HG02870 (cell line): Measurements from ENCODE around the gene FAM177B.
A peak's percentile ranks its signal among the peaks of the same experiment; 100 is the strongest.
"Not testable (repeated sequence)": the region's sequence is repeated elsewhere in the genome, so short reads cannot be mapped to it uniquely, and the experiment has no call there.

Experiments used
- ATAC-seq: cut with Tn5 transposase; IDR thresholded peaks from one replicate; pipeline ENCODE4 v1.9.1; 2021; ENCODE audit warnings: mild to moderate bottlenecking, moderate library complexity; ENCODE audit not compliant: unreplicated experiment

Gene FAM177B

GRCh38 chr1:222739465-222739864 lies 2.5 kb downstream of the FAM177B start:
- no peak for ATAC-seq

DNA sequence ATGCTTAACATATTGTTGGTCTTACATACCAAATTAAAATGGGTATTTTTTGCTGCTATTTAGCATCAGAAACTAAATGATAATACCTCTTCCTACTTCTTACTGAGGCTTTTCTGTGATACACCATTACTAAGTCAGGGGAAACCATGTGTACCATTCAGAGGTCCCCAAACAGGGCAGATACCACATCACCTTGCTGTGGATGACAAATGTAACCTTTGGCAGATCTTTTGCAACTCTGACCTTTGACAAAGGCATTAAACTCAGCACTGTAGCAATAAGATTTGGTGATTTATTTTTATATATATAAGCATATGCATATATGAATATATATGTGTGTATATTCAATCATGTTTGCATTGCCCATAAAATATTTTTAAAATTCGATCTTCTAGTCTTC lies 2.9 kb downstream of the FAM177B start:
- ATAC-seq, result no peak

DNA sequence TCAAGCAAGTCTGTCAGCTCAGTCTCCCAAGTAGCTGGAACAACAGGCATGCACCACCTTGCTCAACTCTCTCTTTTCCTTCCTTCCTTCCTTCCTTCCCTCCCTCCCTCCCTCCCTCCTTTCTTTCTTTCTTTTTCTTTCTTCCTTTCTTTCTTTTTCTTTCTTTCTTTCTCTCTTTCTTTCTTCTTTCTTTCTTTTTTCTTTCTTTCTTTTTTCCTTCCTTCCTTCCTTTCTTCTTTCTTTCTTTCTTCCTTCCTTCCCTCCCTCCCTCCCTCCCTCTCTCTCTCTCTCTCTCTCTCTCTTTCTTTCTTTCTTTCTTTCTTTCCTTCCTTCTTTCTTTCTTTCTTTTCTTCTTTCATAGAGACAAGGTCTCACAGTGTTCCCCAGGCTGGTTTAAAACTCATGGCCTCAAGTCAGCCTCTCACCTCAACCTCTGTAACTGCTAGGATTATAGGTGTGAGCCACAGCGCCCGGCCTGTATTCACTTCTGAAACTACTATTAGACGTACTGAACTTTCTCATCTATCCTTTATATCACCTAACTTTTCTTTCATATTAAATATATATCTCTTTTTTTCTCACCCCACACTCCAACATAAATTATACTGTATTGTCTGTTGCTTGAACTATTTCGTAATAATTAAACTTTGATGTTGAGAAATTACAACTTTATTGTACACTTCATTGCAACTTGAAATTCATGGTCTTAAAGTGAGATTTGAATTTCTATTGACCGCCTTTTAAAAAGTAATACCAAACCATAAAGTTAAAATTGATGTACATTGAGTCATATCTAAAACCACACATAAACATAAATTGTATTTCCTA lies 4.8 kb downstream of the FAM177B start:
- ATAC-seq, result not testable (repeated sequence)

- ATAC-seq, result no peak
Observed at GRCh38 chr1:222749927-222750326, 12.9 kb downstream of the FAM177B start.

- peak; percentile 94 for ATAC-seq
Observed at GRCh38 chr1:222750651-222751050, 13.6 kb downstream of the FAM177B start.

DNA sequence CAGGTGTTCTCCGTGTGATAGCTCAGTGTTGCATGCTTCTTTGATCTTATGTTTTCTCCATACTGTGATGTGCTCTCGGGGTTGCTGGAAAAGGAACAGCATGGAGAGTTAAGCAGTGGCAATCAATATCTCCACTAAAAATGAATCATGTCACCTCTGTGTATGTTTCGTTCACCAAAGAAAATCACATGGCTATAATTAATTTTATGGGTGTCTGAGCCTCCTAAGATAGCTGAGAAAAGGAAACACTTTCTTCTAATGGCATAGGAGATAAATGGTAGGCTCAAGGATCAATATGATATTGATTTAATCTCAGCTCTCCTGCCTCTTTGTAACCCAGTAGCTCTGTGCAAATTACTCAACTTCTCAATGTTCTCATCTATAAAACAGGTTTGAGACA lies 14.3 kb downstream of the FAM177B start:
- ATAC-seq, result no peak

- no peak for ATAC-seq
Observed at GRCh38 chr1:222754366-222755139, 17.6 kb downstream of the FAM177B start.

- no peak for ATAC-seq
Observed at GRCh38 chr1:222757646-222758268, 20.8 kb downstream of the FAM177B start.

- no peak for ATAC-seq
Observed at GRCh38 chr1:222759451-222760035, 22.5 kb downstream of the FAM177B start.

DNA sequence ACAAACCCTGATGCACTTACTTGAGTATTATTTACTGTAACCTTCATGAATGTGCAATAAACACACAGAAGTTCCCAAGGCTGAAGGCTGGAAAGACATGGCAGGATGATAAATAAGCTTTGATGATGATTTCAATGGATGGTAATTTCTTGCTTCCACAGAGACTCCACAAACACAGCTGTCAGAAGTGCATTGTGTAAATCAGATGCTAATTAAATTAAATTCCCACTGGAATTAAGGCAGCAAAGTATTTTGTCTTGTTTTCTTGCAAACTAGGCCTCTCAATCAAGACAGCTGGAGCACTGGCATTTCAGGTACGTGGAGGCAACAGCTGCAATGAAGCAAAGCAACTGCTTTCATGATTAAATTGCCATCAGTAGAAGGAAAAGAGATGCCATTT lies 24.1 kb downstream of the FAM177B start:
- ATAC-seq, result no peak

- ATAC-seq, result not testable (repeated sequence)
Observed at GRCh38 chr1:222762178-222762577, 25.2 kb downstream of the FAM177B start.

DNA sequence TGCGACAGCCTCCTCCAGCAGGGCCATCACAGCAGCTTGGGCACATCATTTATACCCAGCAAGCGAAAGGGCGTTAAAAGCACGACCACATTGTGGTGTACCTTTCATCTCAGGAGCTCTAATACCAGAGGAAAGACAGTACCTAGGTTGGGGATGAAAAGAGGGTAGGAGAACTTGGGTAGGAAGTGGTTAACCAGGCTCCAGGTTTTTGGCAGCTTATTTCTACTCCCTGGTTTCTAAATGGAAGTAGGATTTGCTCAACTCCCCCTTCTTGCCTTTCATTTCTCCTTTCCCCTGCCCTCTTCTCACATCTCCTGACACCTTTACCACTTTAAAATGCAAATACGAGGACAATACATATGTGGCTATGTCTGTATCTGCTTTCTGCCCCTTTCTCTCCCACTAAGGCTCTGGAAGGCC lies 30.2 kb downstream of the FAM177B start:
- ATAC-seq, result no peak

DNA sequence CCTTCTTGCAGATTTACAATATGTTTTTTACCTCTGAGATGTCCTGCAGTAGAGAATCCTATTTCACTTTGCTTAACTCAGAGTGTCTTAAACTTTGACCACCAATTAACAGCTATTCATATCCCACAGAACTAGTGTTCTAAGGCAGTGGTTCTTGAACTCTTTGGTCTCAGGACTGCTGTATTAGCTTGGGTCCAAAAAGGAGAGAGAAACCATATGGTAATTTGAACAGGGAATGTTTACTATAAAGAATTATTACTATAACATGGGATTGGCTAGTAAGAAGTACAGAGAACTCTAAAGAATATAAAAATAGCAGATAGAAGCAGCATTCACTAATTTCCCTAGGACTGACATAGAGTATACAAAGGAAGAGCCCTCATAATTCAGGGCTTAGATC lies 31.6 kb downstream of the FAM177B start:
- no peak for ATAC-seq

- ATAC-seq, result no peak
Observed at GRCh38 chr1:222769181-222769580, 32.2 kb downstream of the FAM177B start.

GRCh38 chr1:222769971-222770620 lies 33.1 kb downstream of the FAM177B start:
- no peak for ATAC-seq

GRCh38 chr1:222772996-222773379 lies 36.0 kb downstream of the FAM177B start:
- ATAC-seq, result peak; percentile 88

- no peak for ATAC-seq
Observed at GRCh38 chr1:222777463-222777862, 40.5 kb downstream of the FAM177B start.

GRCh38 chr1:222777977-222778376 lies 41.0 kb downstream of the FAM177B start:
- no peak for ATAC-seq

DNA sequence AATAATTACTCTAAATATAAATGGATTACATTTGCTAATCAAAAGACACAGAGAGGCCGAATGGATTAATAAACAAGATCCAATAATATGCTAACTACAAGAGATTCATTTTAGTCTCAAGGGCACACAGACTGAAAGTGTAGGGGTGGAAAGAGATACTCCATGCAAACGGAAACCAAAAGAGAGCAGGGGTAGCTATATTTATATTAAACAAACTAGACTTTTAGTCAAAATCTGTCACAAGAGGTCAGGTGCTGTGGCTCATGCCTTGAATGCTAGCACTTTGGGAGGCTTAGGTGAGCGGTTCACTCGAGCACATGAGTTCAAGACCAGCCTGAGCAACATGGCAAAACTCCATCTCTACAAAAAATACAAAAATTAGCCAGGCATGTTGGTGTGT lies 44.2 kb downstream of the FAM177B start:
- ATAC-seq, result no peak

GRCh38 chr1:222783051-222783450 lies 46.0 kb downstream of the FAM177B start:
- no peak for ATAC-seq

- no peak for ATAC-seq
Observed at GRCh38 chr1:222784371-222784770, 47.4 kb downstream of the FAM177B start.
